Ovary (tissue), 9 donors: ENCODE results near the gene SLC24A5. TPM values are rescaled to one million over a fixed set of nuclear protein-coding genes. Genes with fewer than 3 reads are reported as not detected.

Experiments used
- DNase-seq, 5 donors: peaks; one replicate each; pipeline ENCODE4 v3.0.0-alpha.2; 2019 to 2020
- H3K27ac ChIP-seq, 2 donors: fragments of 200-600 bp; one replicate each; pipeline versions ENCODE4 v1.5.1 to v1.8.0; 2019 to 2022
- H3K27me3 ChIP-seq: fragments of 200-600 bp; one replicate; pipeline ENCODE4 v1.8.0; 2022
- H3K36me3 ChIP-seq: fragments of 200-600 bp; sonication (generic); one replicate; pipeline ENCODE4 v1.5.1; 2019
- H3K4me1 ChIP-seq: one replicate; pipeline ENCODE4 v1.8.1; 2013; ENCODE audit warnings: mild to moderate bottlenecking, moderate library complexity; ENCODE audit not compliant: insufficient read depth
- H3K4me3 ChIP-seq: fragments of 200-600 bp; sonication (generic); one replicate; pipeline ENCODE4 v1.5.1; 2017
- H3K9me3 ChIP-seq, 2 donors: fragments of 200-600 bp in 1 of 2; sonication (generic) in 1 of 2; one replicate each; pipeline versions ENCODE4 v1.5.1 to v1.8.1; 2013 to 2019; ENCODE audit warnings: mild to moderate bottlenecking in 1 of 2, moderate library complexity in 1 of 2
- CTCF ChIP-seq, 3 donors: fragments of 450-650 bp in 2 of 3; fragments of 200-600 bp in 1 of 3; IDR thresholded peaks; one replicate each; pipeline versions ENCODE4 v1.5.1 to v1.8.0; 2016 to 2022; ENCODE audit warnings: antibody characterized with exemption in 3 of 3, mild to moderate bottlenecking in 1 of 3
- EP300 ChIP-seq: sonication (generic); formaldehyde crosslinking; IDR thresholded peaks from one replicate; pipeline ENCODE4 v1.6.1; 2017; ENCODE audit warnings: antibody characterized with exemption
- POLR2A ChIP-seq: fragments of 450-650 bp; IDR thresholded peaks from one replicate; pipeline ENCODE4 v1.6.1; 2017; ENCODE audit warnings: antibody characterized with exemption, mild to moderate bottlenecking, moderate library complexity
- WGBS, 3 donors: extraction: QIAGEN DNeasy Blood & Tissue Kit in 1 of 3; methylation state at CpG; one replicate each; pipeline versions ENCODE4 v1.1.5 to v1.1.7; 2013 to 2017; 5-methylcytosine and 5-hydroxymethylcytosine counted together
- intact Hi-C, 4 donors: fragments of 100-400 bp; cut with DNase I; formaldehyde crosslinking; loops; one replicate each; pipeline versions ENCODE4 v1.11.0 to v1.15.1; 2022 to 2023
- polyA plus RNA-seq, 2 donors: library from polyadenylated mRNA; stranded (reverse); fragments of 200-250 nt in 1 of 2; fragments of 350-450 nt in 1 of 2; fragmentation: Illumina TruSeq in 1 of 2; extraction: RNeasy Lipid Tissue Mini Kit (QIAGEN cat#74804) in 1 of 2; gene quantifications; one replicate each; pipeline ENCODE4 v1.2.3, GENCODE V29; 2013 to 2014
- total RNA-seq, 7 donors: library from RNA; depleted of rRNA in 2 of 7; stranded (reverse); fragments of >200 nt in 2 of 7; fragmentation: NEBNext Ultra II Directional in 3 of 7; extraction: Animal tissue kit (Norgen Biotek cat#: 25700) in 3 of 7; gene quantifications; one replicate each; pipeline versions ENCODE4 v1.1.0 to v1.2.4, GENCODE V29; 2016 to 2023
- donor health status: DM: no; HTN: no; CAD: no; lungs with moderate emphysema.
- donor health status: DM: no; HTN: no; CAD: no.
- donor health status: Bipolar disorder and iron deficiency.
- donor health status: DM: yes; HTN: yes; CAD: no.
- donor health status: DM: no; HTN: no; CAD: no.
- donor health status: DM: yes; HTN: yes; CAD: no.

Gene SLC24A5
- total and polyA plus RNA-seq, 9 donors = not detected

GRCh38 chr15:48185529-48185928 lies 64.7 kb downstream of the SLC24A5 start:
- WGBS, 3 donors = 76 to 88% (median 80%) methylated on average over 3 of the region's 3 CpGs
- no peak overlapping the region for H3K27ac ChIP-seq
- H3K27me3 ChIP-seq = no peaks in the 10 kb centered on the region
- H3K9me3 ChIP-seq = no peaks in the 10 kb centered on the region
- no peak overlapping the region for H3K4me3 ChIP-seq
- no peak for DNase-seq
- intact Hi-C loops = no loop called here
- H3K36me3 ChIP-seq = no peaks in the 10 kb centered on the region
- no peaks in the 10 kb centered on the region for H3K4me1 ChIP-seq
- TF ChIP-seq EP300 (no peak), CTCF (IDR thresholded peaks at IDR 0.05) (no peak), POLR2A (no peak)

GRCh38 chr15:48186271-48186670 lies 65.5 kb downstream of the SLC24A5 start:
- Histone ChIP-seq H3K4me3 (no peak overlapping the region), H3K9me3 (no peaks in the 10 kb centered on the region), H3K36me3 (no peaks in the 10 kb centered on the region), H3K27ac (no peak overlapping the region), H3K27me3 (no peaks in the 10 kb centered on the region), H3K4me1 (no peaks in the 10 kb centered on the region)
- no peak for DNase-seq
- 87 to 94% (median 93%) methylated on average over 3 of the region's 3 CpGs for WGBS, 3 donors
- intact Hi-C loops = no loop called here
- TF ChIP-seq POLR2A = no peak
- TF ChIP-seq CTCF (IDR thresholded peaks at IDR 0.05) = no peak
- no peak for TF ChIP-seq EP300

- 2 to 3% (median 2%) methylated on average over 15 of the region's 15 CpGs for WGBS, 3 donors
Measured at GRCh38 chr15:48190932-48191573, 70.3 kb downstream of the SLC24A5 start.

GRCh38 chr15:48191574-48192225 lies 70.9 kb downstream of the SLC24A5 start, which contains the start of gene CTXN2:
Gene CTXN2, plus strand, starts transcription at chr15:48191665. Its CDS starts 9,636 bp downstream, at chr15:48201301.
- H3K27ac ChIP-seq = no peak within 1 kb of the TSS
- H3K4me3 ChIP-seq = no peak within 1 kb of the TSS
- no peaks in the 10 kb centered on the region for H3K27me3 ChIP-seq

More at GRCh38 chr15:48190932-48191573, 70.3 kb downstream of the SLC24A5 start:
- H3K4me3 ChIP-seq = no peak overlapping the region
- no peaks in the 10 kb centered on the region for H3K27me3 ChIP-seq
- H3K9me3 ChIP-seq = no peaks in the 10 kb centered on the region
- no peaks in the 10 kb centered on the region for H3K4me1 ChIP-seq
- no peak overlapping the region for H3K27ac ChIP-seq
- TF ChIP-seq CTCF (IDR thresholded peaks at IDR 0.05) (no peak), POLR2A (no peak), EP300 (no peak)
- DNase-seq = peak; percentile 23 to 76 (median 66)
- H3K36me3 ChIP-seq = no peaks in the 10 kb centered on the region
- intact Hi-C loops = no loop called here

More at GRCh38 chr15:48191574-48192225, 70.9 kb downstream of the SLC24A5 start, which contains the start of gene CTXN2:
- no peaks in the 10 kb centered on the region for H3K36me3 ChIP-seq
- WGBS, 3 donors = 6 to 7% (median 6%) methylated on average over 31 of the region's 31 CpGs
- H3K4me1 ChIP-seq = no peaks in the 10 kb centered on the region
- H3K9me3 ChIP-seq = no peaks in the 10 kb centered on the region
- no peak for DNase-seq
- TF ChIP-seq POLR2A (no peak), CTCF (IDR thresholded peaks at IDR 0.05) (no peak), EP300 (no peak)
- intact Hi-C loops = no loop called here

Other genes with a start within 250 kb of the SLC24A5 start
- gene MYEF2, start 57.3 kb downstream of the SLC24A5 start, total RNA-seq = 10 to 100 TPM in 2 of 7 donors, 1 to 10 TPM in 5; 3.8 to 38.9 (median 5.3) TPM
- gene MYEF2, start 57.3 kb downstream of the SLC24A5 start, polyA plus RNA-seq = 10 to 100 TPM in 1 of 2 donors, 1 to 10 TPM in 1; 1.4 to 11.5 TPM
- gene CTXN2, start 70.7 kb downstream of the SLC24A5 start, total RNA-seq = not detected
- gene CTXN2, start 70.7 kb downstream of the SLC24A5 start, polyA plus RNA-seq = not detected
- gene SLC12A1, start 85.3 kb downstream of the SLC24A5 start, total RNA-seq = not detected
- not detected for gene SLC12A1, start 85.3 kb downstream of the SLC24A5 start, polyA plus RNA-seq
- gene DUT, start 210.4 kb downstream of the SLC24A5 start, total RNA-seq = 100 to 1,000 TPM in 3 of 7 donors, 10 to 100 TPM in 4; 72.6 to 131 (median 95.0) TPM
- gene DUT, start 210.4 kb downstream of the SLC24A5 start, polyA plus RNA-seq = 10 to 100 TPM; 63.1 to 84.1 TPM